B cell (primary cell): ENCODE data around the gene CD79A.

Experiments
- CTCF ChIP-seq: fragments of 200-600 bp; IDR thresholded peaks from one replicate; pipeline ENCODE4 v1.8.0; 2022; ENCODE audit warnings: antibody characterized with exemption, mild to moderate bottlenecking
- EZH2 ChIP-seq: IDR thresholded peaks from 2 replicates; pipeline ENCODE4 v1.6.1; 2012; ENCODE audit warnings: borderline replicate concordance, low read depth, mild to moderate bottlenecking, moderate library complexity, low read length; ENCODE audit not compliant: insufficient read depth, poor library complexity, severe bottlenecking

DNA sequence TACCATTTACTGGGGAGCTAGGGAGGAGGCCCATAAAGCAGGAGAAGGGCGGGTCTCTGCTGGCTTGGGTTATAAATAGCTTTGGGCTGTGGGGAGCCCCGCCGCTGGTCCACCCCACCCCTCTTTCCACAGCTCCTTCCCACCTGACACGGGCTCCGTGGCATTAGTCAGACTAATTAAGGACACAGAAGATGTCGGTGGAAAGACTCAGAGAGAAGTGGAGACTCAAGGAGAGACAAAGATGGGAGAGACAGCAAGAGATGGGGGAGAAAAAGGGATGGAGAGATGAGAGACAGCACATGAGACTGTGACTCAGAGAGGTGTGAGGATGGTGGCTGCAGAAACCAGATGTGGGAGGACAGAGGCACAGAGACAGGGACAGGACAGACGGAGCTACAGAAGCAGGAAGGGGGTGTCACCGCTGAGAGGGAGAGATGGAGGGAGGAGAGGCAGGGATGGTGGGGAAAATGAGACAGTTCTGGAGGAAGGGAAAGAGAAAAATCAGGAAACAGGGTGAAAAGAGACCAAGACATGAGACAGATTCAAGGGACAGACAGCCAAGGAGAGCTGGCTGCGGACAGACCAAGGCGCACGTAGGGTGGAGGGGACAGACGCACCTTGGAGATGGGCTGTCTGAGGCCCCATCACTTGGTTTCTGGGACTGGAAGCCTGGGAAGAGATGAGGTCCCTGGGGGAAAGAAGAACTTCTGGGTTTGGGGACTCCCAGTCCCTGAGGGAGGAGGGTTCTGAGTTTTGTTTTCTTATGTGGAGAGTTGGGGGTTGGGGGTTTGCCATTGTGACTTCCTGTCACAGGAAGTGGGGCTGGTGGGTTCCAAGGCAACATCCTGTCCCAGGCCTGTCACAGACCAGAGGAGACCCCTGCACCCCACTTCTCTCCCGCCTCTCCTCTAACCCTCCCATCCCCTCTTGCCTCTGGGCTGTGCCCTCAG is 10.0 kb downstream of the CD79A start:
- TF ChIP-seq EZH2 (no peak), CTCF (no peak)
